Measurements from ENCODE around the gene TCF23.

The TCF23 gene

DNA sequence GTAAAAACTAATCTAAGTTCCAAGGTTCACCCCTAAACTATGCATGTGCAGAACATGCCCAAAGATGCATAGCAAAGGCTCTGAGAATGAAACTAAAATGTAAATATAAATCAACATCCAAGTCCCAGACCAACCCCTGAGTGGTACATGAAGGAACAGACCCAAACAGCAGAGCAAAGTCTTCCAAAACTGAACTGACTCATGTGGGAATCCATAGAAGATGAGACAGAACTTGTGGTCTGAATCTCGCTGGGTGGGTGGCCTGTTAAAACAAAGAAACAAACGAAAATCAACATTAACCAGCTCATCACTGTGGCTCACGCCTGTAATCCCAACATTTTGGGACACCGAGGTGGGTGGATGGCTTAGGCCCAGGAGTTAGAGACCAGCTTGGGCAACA is 33.5 kb downstream of the TCF23 start:
- TF ChIP-seq, protein P1, sequence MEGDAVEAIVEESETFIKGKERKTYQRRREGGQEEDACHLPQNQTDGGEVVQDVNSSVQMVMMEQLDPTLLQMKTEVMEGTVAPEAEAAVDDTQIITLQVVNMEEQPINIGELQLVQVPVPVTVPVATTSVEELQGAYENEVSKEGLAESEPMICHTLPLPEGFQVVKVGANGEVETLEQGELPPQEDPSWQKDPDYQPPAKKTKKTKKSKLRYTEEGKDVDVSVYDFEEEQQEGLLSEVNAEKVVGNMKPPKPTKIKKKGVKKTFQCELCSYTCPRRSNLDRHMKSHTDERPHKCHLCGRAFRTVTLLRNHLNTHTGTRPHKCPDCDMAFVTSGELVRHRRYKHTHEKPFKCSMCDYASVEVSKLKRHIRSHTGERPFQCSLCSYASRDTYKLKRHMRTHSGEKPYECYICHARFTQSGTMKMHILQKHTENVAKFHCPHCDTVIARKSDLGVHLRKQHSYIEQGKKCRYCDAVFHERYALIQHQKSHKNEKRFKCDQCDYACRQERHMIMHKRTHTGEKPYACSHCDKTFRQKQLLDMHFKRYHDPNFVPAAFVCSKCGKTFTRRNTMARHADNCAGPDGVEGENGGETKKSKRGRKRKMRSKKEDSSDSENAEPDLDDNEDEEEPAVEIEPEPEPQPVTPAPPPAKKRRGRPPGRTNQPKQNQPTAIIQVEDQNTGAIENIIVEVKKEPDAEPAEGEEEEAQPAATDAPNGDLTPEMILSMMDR (IDR thresholded peaks at IDR 0.05): no peak

DNA sequence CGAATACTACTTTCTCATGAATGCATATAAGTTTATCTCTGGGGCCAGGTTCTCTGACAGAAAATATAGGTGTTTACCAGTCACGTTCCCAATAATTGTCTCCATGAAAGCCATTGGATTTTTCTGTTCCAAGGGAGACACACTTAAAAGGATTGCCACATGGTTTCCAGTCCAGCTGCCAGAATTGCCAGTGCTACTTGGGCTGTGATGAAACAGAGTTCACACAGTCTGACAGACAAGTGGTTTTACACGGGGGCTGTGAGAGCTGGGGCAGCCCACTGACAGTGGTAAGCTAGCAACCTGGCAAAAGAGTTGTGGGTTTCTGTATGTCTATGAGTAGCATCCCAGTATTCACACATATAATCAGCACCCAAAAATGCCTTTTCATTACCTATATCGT is 35.3 kb downstream of the TCF23 start:
- TF ChIP-seq, protein P1 (IDR thresholded peaks at IDR 0.05): no peak

DNA sequence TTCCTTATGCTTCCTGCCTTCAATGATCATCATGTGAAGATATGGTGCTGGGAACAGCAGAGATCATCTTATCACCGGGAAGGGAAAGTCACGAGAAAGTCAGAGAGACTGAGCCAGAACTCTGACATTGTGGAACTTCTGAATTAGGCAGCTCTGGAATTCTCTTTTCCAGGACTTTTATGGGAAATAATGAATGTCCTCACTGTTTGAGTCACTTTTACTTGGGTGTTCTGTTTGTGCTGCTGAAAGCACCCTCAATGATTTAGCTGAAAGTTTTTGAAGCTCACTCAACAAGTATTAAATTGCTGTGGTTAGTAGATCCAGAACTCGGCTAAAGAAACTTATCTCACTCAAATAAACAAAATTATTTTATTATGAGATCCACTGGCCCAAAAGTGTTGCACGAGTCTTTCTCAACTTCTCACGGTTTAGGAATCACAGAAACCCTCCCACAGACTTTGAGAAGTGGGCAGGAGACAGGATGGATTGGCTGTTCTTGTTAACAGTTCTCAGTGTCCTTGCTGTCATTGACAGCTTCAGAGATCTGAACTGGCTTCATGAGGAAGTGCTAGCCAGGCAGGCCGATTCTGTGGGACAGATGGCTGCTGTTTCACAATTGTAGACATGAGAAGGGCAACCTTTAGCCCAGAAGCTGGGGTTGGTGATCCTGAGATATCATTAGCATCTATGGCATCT is 36.7 kb downstream of the TCF23 start:
- TF ChIP-seq, protein P1 (IDR thresholded peaks at IDR 0.05): no peak

DNA sequence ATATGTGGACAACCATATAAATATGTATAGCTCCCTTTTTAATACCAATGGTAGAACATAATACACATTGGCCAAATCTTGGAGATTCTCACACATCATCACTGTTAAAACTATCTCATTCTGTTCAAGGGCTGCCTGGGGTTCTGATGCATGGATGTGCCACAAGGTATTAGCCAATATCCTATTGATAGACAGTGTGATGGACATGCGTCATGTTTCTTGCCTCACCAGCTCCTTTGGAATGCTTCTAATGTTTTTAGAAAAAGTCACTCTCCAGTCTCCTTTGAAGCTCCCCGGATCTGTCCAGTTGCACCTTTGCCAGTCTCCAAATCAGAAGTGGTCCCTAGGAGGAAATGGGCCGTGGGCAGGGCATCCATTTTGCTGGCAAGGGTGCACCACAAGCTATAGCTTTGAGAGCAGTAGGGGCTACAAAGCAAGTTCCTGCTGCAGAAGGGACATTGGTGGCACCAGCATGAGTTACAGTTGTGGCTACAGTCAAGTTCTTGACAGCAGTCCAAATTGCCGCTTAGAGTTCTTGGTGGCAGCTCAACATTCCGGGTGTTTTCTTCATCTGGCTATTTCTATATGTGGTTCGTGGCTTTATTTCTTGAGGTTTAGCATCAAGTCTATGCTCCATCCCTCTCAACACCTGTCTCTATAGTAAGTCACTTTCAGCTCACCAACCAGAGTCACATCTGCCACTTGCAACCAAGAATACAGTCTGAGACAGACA is 38.0 kb downstream of the TCF23 start:
- TF ChIP-seq, protein P1 (IDR thresholded peaks at IDR 0.05): no peak

DNA sequence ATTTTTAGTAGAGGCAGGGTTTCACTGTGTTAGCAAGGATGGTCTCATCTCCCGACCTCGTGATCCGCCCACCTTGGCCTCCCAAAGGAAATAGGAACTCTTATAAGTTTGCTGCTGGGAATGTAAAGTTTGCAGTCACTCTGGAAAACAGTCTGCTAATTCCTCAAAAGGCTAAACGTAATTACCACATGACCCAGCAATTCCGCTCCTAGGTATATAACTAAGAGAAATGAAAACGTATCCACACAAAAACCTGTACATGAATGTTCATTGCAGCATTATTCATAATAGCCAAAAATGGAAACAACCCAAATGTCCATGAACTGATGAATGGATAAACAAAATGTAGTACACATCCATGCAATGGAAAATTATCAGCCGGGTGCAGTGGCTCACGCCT is 41.2 kb downstream of the TCF23 start:
- TF ChIP-seq, protein P1 (IDR thresholded peaks at IDR 0.05): no peak

DNA sequence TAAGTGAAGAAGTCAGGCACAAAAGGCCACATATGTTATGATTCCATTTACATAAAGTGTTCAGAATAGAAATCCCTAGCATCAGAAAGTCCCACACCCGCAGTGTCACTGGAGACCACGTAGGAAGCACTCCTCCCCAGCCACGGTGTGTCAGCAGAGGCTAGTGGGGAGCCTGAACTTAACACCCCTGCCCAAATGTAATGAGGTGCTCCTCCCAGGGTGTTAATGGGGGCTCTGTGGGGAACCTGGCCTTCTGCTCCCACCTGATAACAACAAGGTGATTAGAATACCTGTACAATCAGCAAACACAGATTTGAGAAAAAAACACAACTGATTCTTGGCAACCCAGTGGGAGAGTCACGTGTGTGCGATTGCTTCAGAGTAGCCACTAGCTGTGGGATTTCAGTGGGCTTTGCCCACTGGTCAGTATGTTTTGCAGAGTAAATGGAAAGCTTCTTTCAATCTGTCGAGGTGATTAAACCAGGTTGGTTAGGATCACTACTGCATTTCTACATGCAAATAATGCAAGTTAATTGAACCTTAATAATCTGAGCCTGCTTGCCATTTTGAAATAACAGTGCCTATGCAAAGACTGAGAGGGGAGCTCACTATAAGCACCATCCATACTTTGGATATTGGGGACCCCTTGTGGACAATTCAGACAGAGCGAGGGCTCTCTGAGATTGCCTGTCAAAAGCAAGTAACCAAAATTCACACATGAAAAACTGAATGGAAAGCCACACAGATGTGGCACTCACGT is 42.4 kb downstream of the TCF23 start:
- TF ChIP-seq, protein P1 (IDR thresholded peaks at IDR 0.05): peak; percentile 51

DNA sequence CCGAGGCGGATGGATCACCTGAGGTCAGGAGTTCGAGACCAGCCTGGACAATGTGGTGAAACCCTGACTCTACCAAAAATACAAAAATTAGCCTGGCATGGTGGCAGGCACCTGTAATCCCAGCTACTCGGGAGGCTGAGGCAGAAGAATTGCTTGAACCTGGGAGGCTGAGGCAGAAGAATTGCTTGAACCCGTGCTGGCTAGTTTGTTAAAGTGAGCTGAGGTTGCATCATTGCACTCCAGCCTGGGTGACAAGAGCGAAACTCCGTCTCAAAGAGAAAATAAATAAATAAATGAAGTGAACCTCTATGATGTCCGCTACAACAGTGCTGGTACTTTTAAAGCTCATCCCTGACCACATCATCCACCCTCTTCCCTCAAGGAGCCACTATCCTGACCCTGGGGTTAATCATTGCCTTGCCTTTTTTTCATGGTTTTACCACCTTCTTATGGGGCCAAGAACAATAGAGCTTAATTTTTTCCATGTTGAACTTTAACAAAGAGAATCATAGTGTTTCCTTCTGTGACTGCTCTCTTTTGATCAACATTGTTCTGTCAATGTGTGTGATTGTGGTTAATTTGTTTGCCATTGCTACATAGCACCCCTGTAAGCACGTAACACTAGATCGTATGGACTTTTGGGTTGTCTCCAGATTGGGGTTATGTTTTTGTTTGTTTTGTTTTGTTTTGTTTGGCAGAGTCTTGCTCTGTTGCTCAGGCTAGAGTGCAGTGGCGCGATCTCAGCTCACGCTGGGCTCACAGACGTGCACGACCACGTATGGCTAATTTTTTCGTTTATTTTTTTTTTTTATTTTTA is 45.9 kb downstream of the TCF23 start:
- TF ChIP-seq, protein P1 (IDR thresholded peaks at IDR 0.05): no peak
